HG03439 (cell line): ENCODE results near the gene FAM50A.
"Not testable (repeated sequence)": the region's sequence is repeated elsewhere in the genome, so short reads cannot be mapped to it uniquely, and the experiment has no call there.

Experiments
- ATAC-seq: cut with Tn5 transposase; IDR thresholded peaks from one replicate; pipeline ENCODE4 v1.9.1; 2021; ENCODE audit warnings: mild to moderate bottlenecking, moderate library complexity; ENCODE audit not compliant: unreplicated experiment

Gene FAM50A, protein sequence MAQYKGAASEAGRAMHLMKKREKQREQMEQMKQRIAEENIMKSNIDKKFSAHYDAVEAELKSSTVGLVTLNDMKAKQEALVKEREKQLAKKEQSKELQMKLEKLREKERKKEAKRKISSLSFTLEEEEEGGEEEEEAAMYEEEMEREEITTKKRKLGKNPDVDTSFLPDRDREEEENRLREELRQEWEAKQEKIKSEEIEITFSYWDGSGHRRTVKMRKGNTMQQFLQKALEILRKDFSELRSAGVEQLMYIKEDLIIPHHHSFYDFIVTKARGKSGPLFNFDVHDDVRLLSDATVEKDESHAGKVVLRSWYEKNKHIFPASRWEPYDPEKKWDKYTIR

DNA sequence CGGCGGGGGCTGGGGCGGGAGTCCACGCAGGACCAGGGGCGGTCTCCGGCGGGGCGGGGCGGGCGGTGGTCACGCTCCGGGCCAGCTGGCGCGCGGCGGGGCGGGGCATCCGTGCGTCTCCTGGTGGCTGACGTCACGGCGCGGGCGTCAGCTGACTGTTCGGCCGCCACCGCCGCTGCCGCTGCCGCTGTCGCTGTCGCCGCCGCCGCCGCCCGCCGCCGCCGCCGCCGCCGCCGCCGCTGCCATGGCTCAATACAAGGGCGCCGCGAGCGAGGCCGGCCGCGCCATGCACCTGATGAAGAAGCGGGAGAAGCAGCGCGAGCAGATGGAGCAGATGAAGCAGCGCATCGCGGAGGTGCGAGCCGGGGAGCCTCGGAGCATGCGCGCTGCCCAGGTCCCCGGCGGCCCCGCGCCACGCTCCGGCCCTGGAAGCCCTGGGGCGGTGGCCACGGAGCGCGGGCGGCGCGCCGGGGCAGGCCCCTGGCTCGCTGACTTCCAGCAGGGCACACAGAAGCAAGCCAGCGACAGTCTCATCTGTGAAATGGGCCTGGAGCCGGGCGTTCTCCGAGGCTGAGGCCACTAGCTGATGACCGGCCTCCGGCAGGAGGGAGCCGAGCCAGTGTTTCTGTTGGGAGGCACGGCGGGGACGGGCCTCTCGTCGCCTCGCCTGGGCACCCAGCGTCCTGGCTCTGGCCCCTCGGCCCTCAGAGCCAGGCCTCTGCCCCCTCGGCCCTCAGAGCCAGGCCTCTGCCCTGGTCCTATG is at the start of gene FAM50A:
Gene FAM50A, plus strand, starts transcription at position 150 of the 763 bp plus-strand sequence. Its CDS starts 95 bp downstream, at position 245.
- ATAC-seq: peak; percentile 56

GRCh38 chrX:154396363-154396762 is 47.6 kb upstream of the FAM50A start:
- not testable (repeated sequence) for ATAC-seq

DNA sequence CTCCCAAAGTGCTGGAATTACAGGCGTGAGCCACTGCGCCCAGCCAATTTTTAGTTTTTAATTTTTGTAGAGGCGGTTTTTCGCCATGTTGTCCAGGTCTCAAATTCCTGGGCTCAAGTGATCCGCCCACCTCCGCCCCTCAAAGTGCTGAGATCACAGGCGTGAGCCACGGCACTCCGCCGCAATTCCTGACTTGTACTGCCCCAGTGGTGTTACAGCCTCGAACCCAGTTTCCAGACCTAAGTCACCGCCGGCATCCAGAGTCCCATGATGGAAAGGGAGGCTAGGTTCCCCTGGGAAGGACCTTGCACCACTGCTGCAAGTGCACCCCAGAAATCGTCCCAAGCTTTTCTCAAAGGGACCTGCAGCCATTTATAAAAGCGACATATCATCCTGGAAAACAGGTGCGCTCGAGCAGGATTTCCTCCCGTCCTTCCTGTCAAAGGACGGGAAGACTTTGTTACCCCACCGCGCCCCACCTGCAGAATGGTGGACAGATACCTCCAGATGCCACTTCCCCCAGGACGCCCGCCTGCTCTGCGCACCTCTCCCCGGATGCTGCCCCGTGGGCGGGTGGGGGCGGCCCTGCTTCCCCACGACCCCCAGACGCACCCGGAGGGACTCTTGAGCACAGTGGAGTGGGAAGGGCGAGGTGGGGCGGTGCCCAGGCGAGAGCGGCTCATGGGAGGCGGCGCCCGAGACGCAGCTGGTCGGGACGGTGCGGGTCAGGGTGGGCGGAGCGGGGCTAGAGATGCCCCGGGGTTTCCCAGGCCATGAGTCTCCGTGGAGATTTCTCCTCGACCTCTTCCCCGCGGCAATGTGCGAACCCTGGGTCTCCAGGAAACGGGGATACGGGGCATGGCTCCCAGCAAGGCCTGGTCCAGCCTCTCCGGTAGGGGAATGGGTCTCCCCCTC is 46.7 kb upstream of the FAM50A start:
- peak; percentile 37 for ATAC-seq

GRCh38 chrX:154397888-154398667 is 45.9 kb upstream of the FAM50A start, which contains the start of gene RPL10:
RPL10 (plus strand) TSS chrX:154398377; CDS start chrX:154398520, 143 bp downstream.
- ATAC-seq: peak; percentile 79

- ATAC-seq: no peak
Measured at GRCh38 chrX:154398668-154399526, 45.0 kb upstream of the FAM50A start.

DNA sequence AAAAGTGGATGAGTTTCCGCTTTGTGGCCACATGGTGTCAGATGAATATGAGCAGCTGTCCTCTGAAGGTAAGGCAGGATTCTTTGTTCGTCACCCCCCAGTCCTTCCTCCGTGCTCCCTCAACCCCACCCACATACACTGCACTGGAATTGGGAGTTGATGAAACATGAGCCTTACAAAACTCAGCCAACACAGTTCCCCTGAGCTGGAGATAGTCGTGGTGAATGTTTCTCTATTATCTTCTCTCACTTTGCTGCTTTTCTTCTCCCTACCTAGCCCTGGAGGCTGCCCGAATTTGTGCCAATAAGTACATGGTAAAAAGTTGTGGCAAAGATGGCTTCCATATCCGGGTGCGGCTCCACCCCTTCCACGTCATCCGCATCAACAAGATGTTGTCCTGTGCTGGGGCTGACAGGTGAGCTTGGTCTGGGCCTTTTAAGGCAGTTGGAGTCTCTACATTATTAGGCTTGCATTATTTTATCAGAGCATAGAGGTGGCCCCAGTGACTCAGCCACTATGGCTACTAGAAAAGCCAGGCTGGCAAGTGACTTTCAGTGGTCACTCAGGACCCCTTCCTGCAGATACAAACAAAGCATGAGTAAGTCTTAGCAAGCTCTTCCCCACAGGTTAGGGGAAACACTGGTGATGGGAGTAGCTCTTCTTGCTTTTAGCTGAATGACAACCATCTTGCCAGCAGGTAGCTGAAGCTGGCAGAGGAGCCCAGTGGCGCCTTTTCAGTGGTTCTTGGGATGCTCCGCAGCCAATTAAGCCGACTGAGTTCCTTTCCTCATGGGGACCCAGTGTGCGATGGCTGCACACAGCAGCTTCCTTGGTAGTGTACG is 44.2 kb upstream of the FAM50A start:
- no peak for ATAC-seq

GRCh38 chrX:154400369-154400817 is 43.5 kb upstream of the FAM50A start:
- ATAC-seq: not testable (repeated sequence)

DNA sequence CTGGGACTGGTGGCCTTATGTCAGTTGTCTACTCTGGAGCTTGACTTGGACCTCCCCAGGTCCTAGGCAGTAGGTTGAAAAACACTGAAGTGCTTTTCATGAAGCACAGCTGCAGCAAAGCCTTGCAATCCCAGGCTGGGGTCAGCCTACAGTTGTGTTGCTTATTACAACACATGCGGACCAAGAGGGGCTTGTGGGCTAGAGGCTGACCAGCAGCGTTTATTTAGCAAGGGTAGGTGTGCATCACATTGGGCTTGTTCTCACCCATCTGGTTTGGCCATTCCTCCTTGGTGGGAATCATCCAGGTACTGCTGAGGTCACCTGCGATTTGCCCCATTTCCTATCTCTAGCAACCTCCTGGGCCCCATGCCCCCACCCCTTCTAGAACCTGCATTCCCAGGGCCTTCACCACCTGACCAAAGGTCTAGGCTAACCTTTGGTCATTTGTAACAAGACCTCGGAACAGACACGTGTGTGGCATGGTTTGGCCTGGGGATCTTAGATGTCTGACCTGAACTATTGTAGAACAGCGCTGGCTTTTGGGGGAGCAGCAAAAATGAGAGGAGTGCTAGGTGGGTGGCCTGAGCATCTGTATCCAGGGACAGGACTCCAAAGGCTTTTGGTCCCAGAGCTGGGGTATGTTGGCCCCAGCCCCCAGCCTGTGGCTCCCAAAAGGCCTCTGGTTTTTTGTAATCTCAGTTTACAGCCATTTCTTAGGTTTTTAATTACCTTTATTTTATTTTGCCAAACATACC is 42.7 kb upstream of the FAM50A start:
- ATAC-seq: no peak

DNA sequence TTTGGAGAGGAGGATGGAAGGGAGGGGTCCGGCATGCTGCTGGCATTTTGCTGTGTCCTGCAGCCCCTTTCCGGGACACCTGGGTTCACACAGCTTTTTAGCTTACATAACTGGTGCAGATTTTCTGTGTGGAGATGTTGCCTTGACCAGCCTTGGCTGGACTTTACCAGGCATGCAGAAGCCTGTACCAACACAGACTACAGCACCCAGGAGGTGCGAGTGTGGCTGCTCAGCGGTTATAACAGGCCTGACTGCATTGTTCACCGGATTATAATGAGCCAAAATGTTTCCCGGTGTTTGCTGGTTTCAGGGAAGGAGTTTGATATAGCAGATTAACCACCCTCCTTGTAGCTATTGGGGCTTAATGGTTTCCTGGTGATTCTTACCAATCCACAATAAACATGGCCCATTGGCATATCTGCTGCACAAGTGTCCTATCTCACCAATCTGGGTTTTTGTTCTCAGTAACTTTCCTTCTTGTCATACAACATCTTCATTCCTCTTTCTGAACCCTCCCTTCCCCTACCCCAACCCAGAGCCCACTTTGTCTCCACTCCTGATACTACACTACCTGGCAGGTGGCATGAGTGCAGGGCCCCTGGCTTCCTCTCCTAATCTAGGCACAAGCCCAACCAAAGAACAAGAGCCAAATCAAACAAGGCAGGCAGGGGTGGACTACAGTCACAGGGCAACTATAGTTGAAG is 41.9 kb upstream of the FAM50A start:
- no peak for ATAC-seq

GRCh38 chrX:154402622-154403127 is 41.3 kb upstream of the FAM50A start:
- ATAC-seq: no peak

DNA sequence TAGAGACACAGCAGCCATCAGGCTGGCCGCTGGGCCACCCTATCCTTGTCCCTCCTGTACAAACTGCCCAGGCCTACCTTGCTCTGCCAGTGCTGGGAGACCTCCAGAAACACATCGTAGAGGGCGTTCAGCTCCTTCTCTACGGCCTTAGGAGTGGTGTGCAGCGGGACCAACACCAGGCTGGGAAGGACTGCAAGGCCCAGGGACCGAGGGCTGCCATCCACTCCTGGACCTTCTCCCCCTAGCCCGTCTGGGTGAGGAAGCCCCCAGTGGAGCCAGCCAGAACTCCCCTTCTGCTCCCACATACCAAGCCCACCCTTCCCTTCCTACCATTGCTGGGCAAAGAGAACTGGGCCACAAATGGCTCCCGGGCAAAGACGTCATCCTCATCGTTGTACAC is 40.7 kb upstream of the FAM50A start:
- no peak for ATAC-seq

GRCh38 chrX:154403858-154404257 is 40.1 kb upstream of the FAM50A start:
- ATAC-seq: no peak

DNA sequence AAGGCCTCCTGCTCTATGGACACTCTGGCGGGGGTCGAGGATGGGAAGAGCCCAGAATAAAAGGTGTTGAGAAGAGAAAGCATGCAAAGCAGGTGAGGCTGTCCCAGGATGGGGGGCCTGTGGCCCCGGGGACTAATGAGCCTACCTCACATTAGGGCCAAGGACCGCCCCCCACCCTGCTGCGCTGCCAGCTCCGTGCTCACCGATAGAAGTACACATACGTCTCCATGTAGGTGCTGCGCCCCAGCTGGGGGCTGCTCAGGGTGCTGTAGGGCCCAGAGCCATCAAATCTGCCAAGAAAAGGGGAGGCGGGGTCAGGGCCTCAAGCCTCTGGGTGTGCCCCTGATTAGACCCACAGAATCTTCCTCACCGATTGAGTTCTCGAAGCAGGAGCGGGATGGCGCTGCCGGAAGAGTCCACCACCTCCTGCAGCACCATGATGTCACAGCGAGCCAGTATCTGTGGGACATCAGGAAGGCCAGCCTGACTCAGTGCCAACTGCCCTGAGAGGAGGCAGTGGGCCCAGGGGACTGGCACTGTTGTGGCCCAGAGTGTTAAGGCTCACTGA is 39.2 kb upstream of the FAM50A start:
- no peak for ATAC-seq

DNA sequence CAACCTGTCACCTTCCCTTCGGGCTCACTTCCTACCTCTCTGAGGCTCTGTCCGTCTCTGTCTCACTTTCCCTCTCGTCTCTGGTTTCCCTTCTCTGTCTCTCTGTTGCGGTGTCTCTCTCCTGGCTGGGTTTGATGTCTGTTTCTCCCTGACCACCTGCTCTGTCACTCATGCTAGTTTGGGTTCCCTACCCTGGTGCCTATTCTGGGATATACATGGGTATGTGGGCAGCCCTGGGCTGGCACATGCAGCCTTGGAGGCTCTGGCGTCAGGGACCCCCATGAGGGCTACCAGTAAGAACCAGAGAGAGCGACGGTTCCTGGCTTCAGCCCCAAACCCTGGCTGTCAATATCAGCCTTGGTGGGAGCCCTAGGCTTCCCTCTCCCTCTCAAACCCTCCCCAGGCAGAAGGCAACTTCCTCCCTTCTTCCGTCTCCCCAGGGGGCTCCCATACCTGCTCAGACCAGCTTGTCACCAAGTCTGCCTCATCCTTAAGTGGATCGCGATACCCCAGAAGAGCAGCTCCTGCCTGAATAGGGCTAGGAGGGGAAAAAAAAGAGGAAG is 35.2 kb upstream of the FAM50A start:
- no peak for ATAC-seq

GRCh38 chrX:154409222-154409871 is 34.6 kb upstream of the FAM50A start, which contains the start of gene DNASE1L1:
DNASE1L1 (minus strand) TSS chrX:154409254; CDS start chrX:154405568, 3,686 bp downstream.
- no peak for ATAC-seq

DNA sequence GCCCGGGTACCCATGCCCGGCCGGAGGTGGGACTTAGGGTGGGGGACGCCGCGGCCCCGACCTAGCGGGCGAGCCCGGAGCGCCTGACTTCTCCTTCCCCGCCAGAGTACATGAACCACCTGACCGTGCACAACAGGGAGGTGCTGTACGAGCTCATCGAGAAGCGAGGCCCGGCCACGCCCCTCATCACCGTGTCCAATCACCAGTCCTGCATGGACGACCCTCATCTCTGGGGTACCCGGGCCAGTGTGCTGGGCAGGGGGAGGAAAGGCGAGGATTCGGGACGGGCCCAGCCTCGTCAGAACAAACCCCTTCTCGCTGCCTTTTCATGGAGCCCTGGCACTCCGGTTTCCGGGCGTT is 32.0 kb upstream of the FAM50A start:
- ATAC-seq: peak; percentile 46
